H1 (cell line): ENCODE data around the gene ZFAND3. TPM values are rescaled to one million over a fixed set of nuclear protein-coding genes. Genes with fewer than 3 reads are reported as not detected.

Source experiments
- EP300 ChIP-seq, 2 experiments: IDR thresholded peaks; 1 replicate in 1 of 2; 2 replicates in 1 of 2; pipeline ENCODE4 v1.6.1; 2011 to 2012; ENCODE audit warnings: low read depth in 2 of 2, low read length in 2 of 2, mild to moderate bottlenecking in 2 of 2, borderline replicate concordance in 1 of 2, inconsistent platforms in 1 of 2, moderate library complexity in 1 of 2
- KDM5A ChIP-seq: fragments of 200-600 bp; IDR thresholded peaks from 2 replicates; pipeline ENCODE4 v1.7.1; 2012; ENCODE audit warnings: mild to moderate bottlenecking, low read length, inconsistent platforms, mixed read lengths
- NANOG ChIP-seq: IDR thresholded peaks from 2 replicates; pipeline ENCODE4 v1.6.1; 2011; ENCODE audit warnings: low read length, low read depth, mild to moderate bottlenecking, inconsistent platforms; ENCODE audit not compliant: insufficient read depth, poor library complexity, severe bottlenecking
- SAP30 ChIP-seq: fragments of 300-600 bp; sonication (generic); IDR thresholded peaks from 2 replicates; pipeline ENCODE4 v1.7.1; 2012; ENCODE audit warnings: low read length, moderate library complexity, mild to moderate bottlenecking, inconsistent platforms; ENCODE audit not compliant: insufficient read depth, insufficient replicate concordance
- TEAD4 ChIP-seq: IDR thresholded peaks from 2 replicates; pipeline ENCODE4 v1.6.1; 2012; ENCODE audit warnings: low read depth, low read length, inconsistent platforms, mixed read lengths
- polyA plus RNA-seq, 7 experiments: library from polyadenylated mRNA; depleted of rRNA in 3 of 7; stranded (reverse) in 5 of 7; unstranded in 2 of 7; fragments of >200 nt in 5 of 7; fragments of 200-250 nt in 2 of 7; gene quantifications; 1 replicate in 5 of 7; 2 replicates in 1 of 7; 4 replicates in 1 of 7; pipeline versions ENCODE4 v1.2.1 to v1.2.3, GENCODE V29; 2011 to 2013; ENCODE audit warnings: missing spikeins in 2 of 7, mixed read lengths in 2 of 7
- total RNA-seq: library from RNA; stranded (reverse); fragmentation: NEBNext Ultra II Directional; extraction: Animal tissue kit (Norgen Biotek cat#: 25700); gene quantifications from 2 replicates; pipeline ENCODE4 v1.2.1, GENCODE V29; 2021

The ZFAND3 gene
- total and polyA plus RNA-seq, 2 of the 8 experiments (the other 6 are each of a cell fraction or from before 2014, with no cell fraction given), result 13.0 to 51.3 TPM

DNA sequence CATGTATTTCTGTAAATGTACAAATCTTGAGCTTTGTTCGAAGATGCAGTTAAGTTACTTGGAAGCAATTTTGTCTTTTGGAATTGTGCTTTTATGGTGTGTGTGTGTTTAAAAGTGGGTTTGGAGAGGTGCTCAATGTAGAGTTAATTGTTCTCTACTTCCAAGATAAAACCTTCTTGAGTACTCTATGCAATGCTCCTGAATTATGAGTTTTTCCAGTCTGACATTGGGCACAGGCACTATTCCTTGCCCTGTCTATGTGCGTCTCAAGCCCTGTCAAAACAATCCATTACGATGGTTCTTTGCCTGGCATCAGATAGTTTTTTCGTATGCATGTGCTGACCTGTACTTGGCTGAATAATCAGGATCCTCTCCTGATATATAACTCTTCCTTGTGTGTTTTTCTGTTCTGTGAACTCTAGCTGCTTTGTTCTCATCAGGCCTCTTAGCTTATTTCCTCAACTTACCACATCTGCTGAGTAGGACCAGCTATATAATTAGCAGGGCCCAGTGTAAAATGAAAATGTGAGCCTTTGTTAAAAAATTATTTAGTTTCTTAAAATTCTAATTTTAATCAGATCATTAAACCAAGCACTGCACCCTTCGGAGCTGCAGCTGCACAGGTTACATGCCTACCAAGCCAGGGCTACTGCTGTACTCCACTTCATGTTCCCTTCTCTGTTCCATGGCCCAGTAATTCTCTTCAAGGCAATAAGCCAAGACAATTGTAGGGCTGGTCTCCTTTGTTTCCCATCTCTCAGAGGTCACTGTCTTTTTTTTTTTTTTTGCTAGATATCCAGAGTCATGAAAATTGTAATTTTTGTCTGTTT is 160.1 kb downstream of the ZFAND3 start (continued):
- no peak for TF ChIP-seq KDM5A
- TF ChIP-seq SAP30, result no peak
- TF ChIP-seq EP300 (IDR thresholded peaks at IDR 0.05; ENCODE audit: borderline replicate concordance in 1 of 2, low read depth in 2 of 2, low read length in 2 of 2), result no peak
- TF ChIP-seq TEAD4, result no peak
- TF ChIP-seq NANOG, result no peak
